GM12878 (cell line): ENCODE data around the gene BTBD7. TPM values are rescaled to one million over a fixed set of nuclear protein-coding genes. Genes with fewer than 3 reads are reported as not detected.
A peak's percentile ranks its signal among the peaks of the same experiment; 100 is the strongest.

Experiments
- CUX1 ChIP-seq: IDR thresholded peaks from 2 replicates; pipeline ENCODE4 v1.6.1; 2012; ENCODE audit warnings: improper control_type of control experiment, low read depth, low read length; ENCODE audit not compliant: insufficient replicate concordance
- EGR1 ChIP-seq, 2 experiments: IDR thresholded peaks; 1 replicate in 1 of 2; 2 replicates in 1 of 2; pipeline ENCODE4 v1.6.1; 2011 to 2012; ENCODE audit warnings: low read depth in 2 of 2, low read length in 2 of 2, borderline replicate concordance in 1 of 2, mild to moderate bottlenecking in 1 of 2, moderate library complexity in 1 of 2
- EZH2 ChIP-seq: IDR thresholded peaks from 2 replicates; pipeline ENCODE4 v1.6.1; 2012; ENCODE audit warnings: low read depth, mild to moderate bottlenecking, control low read depth, inconsistent platforms, low read length, borderline replicate concordance; ENCODE audit not compliant: control insufficient read depth
- GATAD2B ChIP-seq: fragments of 450-650 bp; conservative IDR thresholded peaks from 2 replicates; pipeline ENCODE4 v1.6.1; 2017; ENCODE audit warnings: low read depth, mild to moderate bottlenecking, moderate library complexity
- IKZF2 ChIP-seq, 2 experiments: fragments of 450-650 bp; IDR thresholded peaks; 2 replicates each; pipeline ENCODE4 v1.6.1; 2017; ENCODE audit warnings: mild to moderate bottlenecking in 2 of 2, moderate library complexity in 2 of 2
- KDM1A ChIP-seq: fragments of 200-600 bp; sonication (generic); IDR thresholded peaks from 2 replicates; pipeline ENCODE4 v1.6.1; 2016; ENCODE audit warnings: borderline replicate concordance
- RELB ChIP-seq: fragments of 450-650 bp; IDR thresholded peaks from 2 replicates; pipeline ENCODE4 v1.6.1; 2017; ENCODE audit warnings: low read depth, mild to moderate bottlenecking, moderate library complexity
- SKIL ChIP-seq: fragments of 450-650 bp; IDR thresholded peaks from 2 replicates; pipeline ENCODE4 v1.6.1; 2017; ENCODE audit warnings: mild to moderate bottlenecking, low read depth, inconsistent platforms; ENCODE audit not compliant: poor library complexity, severe bottlenecking
- STAT3 ChIP-seq: IDR thresholded peaks from 2 replicates; pipeline ENCODE4 v1.6.1; 2011; ENCODE audit warnings: low read depth, low read length, improper control_type of control experiment
- TAF1 ChIP-seq: IDR thresholded peaks from 2 replicates; pipeline ENCODE4 v1.6.1; 2011; ENCODE audit warnings: mild to moderate bottlenecking, low read depth, low read length, borderline replicate concordance
- YY1 ChIP-seq: IDR thresholded peaks from 2 replicates; pipeline ENCODE4 v1.6.1; 2011; ENCODE audit warnings: low read depth, mild to moderate bottlenecking, low read length
- polyA plus RNA-seq, 11 experiments: library from polyadenylated mRNA; depleted of rRNA in 4 of 11; unstranded in 6 of 11; stranded (reverse) in 5 of 11; fragments of >200 nt; fragmentation: Nextera tagmentation in 4 of 11; fragmentation: Illumina TruSeq in 1 of 11; extraction: Ambion mirVana in 4 of 11; extraction: Trizol in 1 of 11; gene quantifications; 1 replicate in 1 of 11; 2 replicates in 10 of 11; pipeline versions ENCODE4 v1.2.1 to v1.2.3, GENCODE V29; 2011 to 2016; ENCODE audit warnings: inconsistent platforms in 2 of 11, missing spikeins in 2 of 11, low read depth in 1 of 11
- total RNA-seq, 4 experiments: library from RNA; depleted of rRNA in 3 of 4; stranded (reverse); fragments of >200 nt in 3 of 4; fragmentation: Illumina TruSeq in 1 of 4; extraction: Trizol in 1 of 4; gene quantifications; 2 replicates each; pipeline versions ENCODE4 v1.2.1 to v1.2.3, GENCODE V29; 2013 to 2021
- TF ChIP-seq, protein P1 (sequence below): fragments of 150-350 bp; IDR thresholded peaks from 2 replicates; pipeline ENCODE4 v1.6.1; 2014; ENCODE audit warnings: mild to moderate bottlenecking, low read depth, low read length
- TF ChIP-seq, protein P2 (sequence below): fragments of 450-650 bp; IDR thresholded peaks from 2 replicates; pipeline ENCODE4 v1.6.1; 2017; ENCODE audit warnings: mild to moderate bottlenecking, moderate library complexity

BTBD7 gene
- total and polyA plus RNA-seq, 10 of the 15 experiments (the other 5 are each of a cell fraction or from before 2014, with no cell fraction given): 3.6 to 17.0 (median 9.6) TPM

GRCh38 chr14:93331728-93332396, 974 bp downstream of the BTBD7 start (continued):
- TF ChIP-seq IKZF2 (IDR thresholded peaks at IDR 0.05) (no peak; a peak in 2 of 4 replicates), STAT3 (no peak), GATAD2B (peak; percentile 60; the same call in 1 of the 2 replicates), YY1 (0 out of 2 replicates have a peak, but pooled peaks have one; percentile 8), EGR1 (IDR thresholded peaks at IDR 0.05; ENCODE audit: borderline replicate concordance in 1 of 2, low read depth in 2 of 2, low read length in 2 of 2) (peak in 1 of 2 experiments; percentile 63; a peak in 2 of 3 replicates), SKIL (peak; percentile 28), EZH2 (no peak), KDM1A (no peak), TAF1 (no peak), RELB (peak; percentile 24; the same call in 1 of the 2 replicates), CUX1 (peak; percentile 21)
- TF ChIP-seq, protein P1, sequence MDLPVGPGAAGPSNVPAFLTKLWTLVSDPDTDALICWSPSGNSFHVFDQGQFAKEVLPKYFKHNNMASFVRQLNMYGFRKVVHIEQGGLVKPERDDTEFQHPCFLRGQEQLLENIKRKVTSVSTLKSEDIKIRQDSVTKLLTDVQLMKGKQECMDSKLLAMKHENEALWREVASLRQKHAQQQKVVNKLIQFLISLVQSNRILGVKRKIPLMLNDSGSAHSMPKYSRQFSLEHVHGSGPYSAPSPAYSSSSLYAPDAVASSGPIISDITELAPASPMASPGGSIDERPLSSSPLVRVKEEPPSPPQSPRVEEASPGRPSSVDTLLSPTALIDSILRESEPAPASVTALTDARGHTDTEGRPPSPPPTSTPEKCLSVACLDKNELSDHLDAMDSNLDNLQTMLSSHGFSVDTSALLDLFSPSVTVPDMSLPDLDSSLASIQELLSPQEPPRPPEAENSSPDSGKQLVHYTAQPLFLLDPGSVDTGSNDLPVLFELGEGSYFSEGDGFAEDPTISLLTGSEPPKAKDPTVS: no peak
- TF ChIP-seq, protein P2, sequence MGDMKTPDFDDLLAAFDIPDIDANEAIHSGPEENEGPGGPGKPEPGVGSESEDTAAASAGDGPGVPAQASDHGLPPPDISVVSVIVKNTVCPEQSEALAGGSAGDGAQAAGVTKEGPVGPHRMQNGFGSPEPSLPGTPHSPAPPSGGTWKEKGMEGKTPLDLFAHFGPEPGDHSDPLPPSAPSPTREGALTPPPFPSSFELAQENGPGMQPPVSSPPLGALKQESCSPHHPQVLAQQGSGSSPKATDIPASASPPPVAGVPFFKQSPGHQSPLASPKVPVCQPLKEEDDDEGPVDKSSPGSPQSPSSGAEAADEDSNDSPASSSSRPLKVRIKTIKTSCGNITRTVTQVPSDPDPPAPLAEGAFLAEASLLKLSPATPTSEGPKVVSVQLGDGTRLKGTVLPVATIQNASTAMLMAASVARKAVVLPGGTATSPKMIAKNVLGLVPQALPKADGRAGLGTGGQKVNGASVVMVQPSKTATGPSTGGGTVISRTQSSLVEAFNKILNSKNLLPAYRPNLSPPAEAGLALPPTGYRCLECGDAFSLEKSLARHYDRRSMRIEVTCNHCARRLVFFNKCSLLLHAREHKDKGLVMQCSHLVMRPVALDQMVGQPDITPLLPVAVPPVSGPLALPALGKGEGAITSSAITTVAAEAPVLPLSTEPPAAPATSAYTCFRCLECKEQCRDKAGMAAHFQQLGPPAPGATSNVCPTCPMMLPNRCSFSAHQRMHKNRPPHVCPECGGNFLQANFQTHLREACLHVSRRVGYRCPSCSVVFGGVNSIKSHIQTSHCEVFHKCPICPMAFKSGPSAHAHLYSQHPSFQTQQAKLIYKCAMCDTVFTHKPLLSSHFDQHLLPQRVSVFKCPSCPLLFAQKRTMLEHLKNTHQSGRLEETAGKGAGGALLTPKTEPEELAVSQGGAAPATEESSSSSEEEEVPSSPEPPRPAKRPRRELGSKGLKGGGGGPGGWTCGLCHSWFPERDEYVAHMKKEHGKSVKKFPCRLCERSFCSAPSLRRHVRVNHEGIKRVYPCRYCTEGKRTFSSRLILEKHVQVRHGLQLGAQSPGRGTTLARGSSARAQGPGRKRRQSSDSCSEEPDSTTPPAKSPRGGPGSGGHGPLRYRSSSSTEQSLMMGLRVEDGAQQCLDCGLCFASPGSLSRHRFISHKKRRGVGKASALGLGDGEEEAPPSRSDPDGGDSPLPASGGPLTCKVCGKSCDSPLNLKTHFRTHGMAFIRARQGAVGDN: no peak
